Uterus (tissue), 4 donors: ENCODE measurements around the gene ZNF407. TPM values are rescaled to one million over a fixed set of nuclear protein-coding genes. Genes with fewer than 3 reads are reported as not detected.

Experiments
- DNase-seq, 2 donors: peaks; one replicate each; pipeline ENCODE4 v3.0.0-alpha.2; 2019 to 2020
- H3K27ac ChIP-seq, 2 donors: fragments of 200-600 bp; sonication (generic); 1 replicate in 1 of 2; 2 replicates in 1 of 2; pipeline ENCODE4 v1.5.1; 2016 to 2018
- H3K27me3 ChIP-seq, 2 donors: fragments of 200-600 bp; sonication (generic); one replicate each; pipeline ENCODE4 v1.5.1; 2018 to 2019; ENCODE audit warnings: control low read depth in 1 of 2
- H3K36me3 ChIP-seq, 2 donors: fragments of 200-600 bp; sonication (generic); one replicate each; pipeline ENCODE4 v1.5.1; 2019; ENCODE audit warnings: control low read depth in 1 of 2
- H3K4me1 ChIP-seq, 2 donors: fragments of 200-600 bp; sonication (generic); one replicate each; pipeline ENCODE4 v1.5.1; 2018 to 2019; ENCODE audit warnings: control low read depth in 1 of 2
- H3K4me3 ChIP-seq, 2 donors: fragments of 200-600 bp; sonication (generic); 1 replicate in 1 of 2; 2 replicates in 1 of 2; pipeline ENCODE4 v1.5.1; 2018 to 2019; ENCODE audit warnings: mild to moderate bottlenecking in 1 of 2
- H3K9me3 ChIP-seq, 2 donors: fragments of 200-600 bp; sonication (generic); one replicate each; pipeline ENCODE4 v1.5.1; 2019; ENCODE audit warnings: control low read depth in 1 of 2
- POLR2A ChIP-seq, 2 donors: fragments of 450-650 bp; IDR thresholded peaks; one replicate each; pipeline ENCODE4 v1.6.1; 2016; ENCODE audit warnings: antibody characterized with exemption in 2 of 2, mild to moderate bottlenecking in 1 of 2, moderate library complexity in 1 of 2
- intact Hi-C: fragments of 100-400 bp; cut with DNase I; formaldehyde crosslinking; loops from one replicate; pipeline ENCODE4 v1.15.1; 2023; ENCODE audit warnings: low total_unique reads
- total RNA-seq, 4 donors: library from RNA; depleted of rRNA in 3 of 4; stranded (reverse); fragments of >200 nt in 3 of 4; gene quantifications; one replicate each; pipeline versions ENCODE4 v1.1.0 to v1.2.4, GENCODE V29; 2014 to 2023
- TF ChIP-seq, protein P1 (sequence below), 4 experiments: fragments of 200-600 bp in 2 of 4; fragments of 450-650 bp in 2 of 4; sonication (generic) in 2 of 4; IDR thresholded peaks; one replicate each; pipeline ENCODE4 v1.5.1; 2016 to 2019; ENCODE audit warnings: antibody characterized with exemption in 4 of 4, mild to moderate bottlenecking in 2 of 4, moderate library complexity in 1 of 4
- donor health status: DM: yes; HTN: yes; CAD: no.

Gene ZNF407
- total RNA-seq, 4 donors from 2014 or later = 10.6 to 38.9 (median 23.7) TPM

DNA sequence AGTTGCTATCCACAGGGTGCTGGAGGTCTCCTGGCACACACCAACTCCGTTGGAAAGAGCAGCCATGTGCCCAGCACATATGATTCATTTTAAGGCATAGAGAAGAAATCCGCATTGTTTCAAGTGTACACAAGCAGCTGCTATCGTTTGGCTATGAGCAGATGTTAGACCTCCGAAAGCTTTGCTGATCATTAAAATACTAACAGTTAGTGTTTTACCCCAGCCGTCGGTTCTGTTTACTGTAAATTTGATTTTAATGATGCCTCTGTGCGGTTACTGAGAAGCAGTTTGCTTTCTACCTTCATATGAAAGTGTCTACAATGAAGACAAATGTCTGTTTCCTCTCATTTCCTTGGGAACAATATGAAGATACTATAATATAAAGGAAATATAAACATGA, 456.4 kb downstream of the ZNF407 start:
- TF ChIP-seq POLR2A (IDR thresholded peaks at IDR 0.05) = no peak
- TF ChIP-seq, protein P1, sequence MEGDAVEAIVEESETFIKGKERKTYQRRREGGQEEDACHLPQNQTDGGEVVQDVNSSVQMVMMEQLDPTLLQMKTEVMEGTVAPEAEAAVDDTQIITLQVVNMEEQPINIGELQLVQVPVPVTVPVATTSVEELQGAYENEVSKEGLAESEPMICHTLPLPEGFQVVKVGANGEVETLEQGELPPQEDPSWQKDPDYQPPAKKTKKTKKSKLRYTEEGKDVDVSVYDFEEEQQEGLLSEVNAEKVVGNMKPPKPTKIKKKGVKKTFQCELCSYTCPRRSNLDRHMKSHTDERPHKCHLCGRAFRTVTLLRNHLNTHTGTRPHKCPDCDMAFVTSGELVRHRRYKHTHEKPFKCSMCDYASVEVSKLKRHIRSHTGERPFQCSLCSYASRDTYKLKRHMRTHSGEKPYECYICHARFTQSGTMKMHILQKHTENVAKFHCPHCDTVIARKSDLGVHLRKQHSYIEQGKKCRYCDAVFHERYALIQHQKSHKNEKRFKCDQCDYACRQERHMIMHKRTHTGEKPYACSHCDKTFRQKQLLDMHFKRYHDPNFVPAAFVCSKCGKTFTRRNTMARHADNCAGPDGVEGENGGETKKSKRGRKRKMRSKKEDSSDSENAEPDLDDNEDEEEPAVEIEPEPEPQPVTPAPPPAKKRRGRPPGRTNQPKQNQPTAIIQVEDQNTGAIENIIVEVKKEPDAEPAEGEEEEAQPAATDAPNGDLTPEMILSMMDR (IDR thresholded peaks at IDR 0.05) = no peak
- H3K27me3 ChIP-seq = no peaks in the 10 kb centered on the region
- no peak overlapping the region for H3K27ac ChIP-seq
- no peaks in the 10 kb centered on the region for H3K36me3 ChIP-seq
- no peak for DNase-seq
- no peaks in the 10 kb centered on the region for H3K4me1 ChIP-seq
- H3K9me3 ChIP-seq = no peaks in the 10 kb centered on the region
- H3K4me3 ChIP-seq = no peak overlapping the region
- intact Hi-C loops = no loop called here

DNA sequence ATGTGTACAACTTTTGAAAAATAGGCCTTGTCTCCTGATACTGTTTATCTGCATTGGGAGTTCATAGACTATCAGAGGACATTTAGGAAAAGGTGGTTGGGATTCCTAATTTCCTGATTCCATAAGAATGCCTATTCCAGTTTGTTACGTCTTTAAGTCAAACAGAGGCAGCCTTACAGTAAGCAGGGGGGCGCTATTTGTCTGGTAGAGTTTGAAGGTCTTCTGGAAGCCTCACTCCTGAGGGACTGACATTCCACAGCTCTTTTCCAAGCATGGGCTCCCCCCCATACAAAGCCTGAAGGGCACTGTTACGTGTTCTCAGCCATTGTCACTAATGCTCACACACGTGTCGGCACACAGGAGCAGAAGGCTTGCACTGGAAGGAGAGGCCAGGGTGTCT, 456.9 kb downstream of the ZNF407 start:
- DNase-seq = no peak
- TF ChIP-seq, protein P1 (IDR thresholded peaks at IDR 0.05) = no peak
- TF ChIP-seq POLR2A (IDR thresholded peaks at IDR 0.05) = no peak
- Histone ChIP-seq H3K27ac (no peak overlapping the region), H3K27me3 (no peaks in the 10 kb centered on the region), H3K36me3 (no peaks in the 10 kb centered on the region), H3K9me3 (no peaks in the 10 kb centered on the region), H3K4me1 (no peaks in the 10 kb centered on the region), H3K4me3 (no peak overlapping the region)
- intact Hi-C loops = no loop called here

DNA sequence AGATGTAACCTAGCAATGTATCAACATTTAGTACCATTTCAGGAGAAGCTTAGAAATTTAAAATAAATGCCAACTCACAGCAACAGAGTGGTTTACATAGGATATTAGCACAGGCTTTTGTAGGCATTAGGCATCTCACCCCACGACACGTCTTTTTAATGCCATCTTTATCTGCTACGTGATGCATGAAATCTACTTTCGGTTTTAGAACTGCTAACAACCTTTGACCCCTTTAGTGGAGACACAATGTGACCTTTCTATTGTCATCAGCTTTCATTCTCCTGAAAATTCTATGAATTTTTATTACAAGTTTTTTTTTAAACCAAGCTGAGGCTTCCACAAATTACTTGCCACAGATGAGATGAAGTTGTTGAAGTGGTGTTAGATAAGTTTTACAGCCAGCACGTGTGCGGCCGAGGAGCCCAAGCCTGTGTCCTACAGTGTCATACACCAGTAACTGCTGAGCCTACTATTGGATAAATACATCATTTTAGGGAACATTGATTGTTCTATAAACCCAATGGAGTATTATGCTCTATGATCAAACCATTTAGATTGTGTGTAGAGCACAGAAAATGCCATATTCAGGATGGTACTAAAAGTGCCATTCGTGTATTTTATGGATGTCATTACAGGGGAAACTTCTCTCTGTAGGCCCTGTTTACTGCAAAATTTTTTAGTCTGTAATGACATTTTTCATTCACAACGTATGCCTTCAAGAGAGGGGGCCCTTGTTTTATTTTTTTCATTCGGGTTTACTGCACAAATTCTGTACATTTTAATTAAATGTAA, 459.7 kb downstream of the ZNF407 start:
- Histone ChIP-seq H3K4me1 (no peaks in the 10 kb centered on the region), H3K27ac (no peak overlapping the region), H3K27me3 (no peaks in the 10 kb centered on the region), H3K9me3 (no peaks in the 10 kb centered on the region), H3K4me3 (no peak overlapping the region), H3K36me3 (no peaks in the 10 kb centered on the region)
- TF ChIP-seq POLR2A (IDR thresholded peaks at IDR 0.05) = no peak
- TF ChIP-seq, protein P1 (IDR thresholded peaks at IDR 0.05) = no peak
- intact Hi-C loops = no loop called here
- DNase-seq = no peak

DNA sequence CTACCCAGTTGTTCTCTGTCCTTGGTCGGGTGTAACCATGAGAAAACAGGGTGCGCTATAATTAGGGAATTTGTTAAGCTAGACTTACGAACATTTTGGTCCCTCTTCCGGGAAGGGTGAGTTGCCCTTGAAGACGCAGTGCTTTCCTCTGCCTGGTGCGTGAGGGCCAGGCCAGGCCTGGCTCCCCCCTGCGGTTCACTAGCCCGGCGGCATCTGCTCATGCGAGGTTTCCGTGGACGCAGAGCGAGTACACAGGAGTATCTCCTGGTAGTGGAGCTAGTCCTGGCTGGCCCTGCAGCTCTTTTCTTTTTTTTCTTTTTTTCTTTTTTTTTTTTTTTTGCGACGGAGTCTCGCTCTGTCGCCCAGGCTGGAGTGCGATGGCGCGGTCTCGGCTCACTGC, 462.5 kb downstream of the ZNF407 start:
- intact Hi-C loops = no loop called here
- Histone ChIP-seq H3K27me3 (no peaks in the 10 kb centered on the region), H3K4me3 (no peak overlapping the region), H3K9me3 (no peaks in the 10 kb centered on the region), H3K36me3 (no peaks in the 10 kb centered on the region), H3K27ac (no peak overlapping the region), H3K4me1 (no peaks in the 10 kb centered on the region)
- TF ChIP-seq POLR2A (IDR thresholded peaks at IDR 0.05) = no peak
- TF ChIP-seq, protein P1 (IDR thresholded peaks at IDR 0.05) = no peak
- DNase-seq = no peak

DNA sequence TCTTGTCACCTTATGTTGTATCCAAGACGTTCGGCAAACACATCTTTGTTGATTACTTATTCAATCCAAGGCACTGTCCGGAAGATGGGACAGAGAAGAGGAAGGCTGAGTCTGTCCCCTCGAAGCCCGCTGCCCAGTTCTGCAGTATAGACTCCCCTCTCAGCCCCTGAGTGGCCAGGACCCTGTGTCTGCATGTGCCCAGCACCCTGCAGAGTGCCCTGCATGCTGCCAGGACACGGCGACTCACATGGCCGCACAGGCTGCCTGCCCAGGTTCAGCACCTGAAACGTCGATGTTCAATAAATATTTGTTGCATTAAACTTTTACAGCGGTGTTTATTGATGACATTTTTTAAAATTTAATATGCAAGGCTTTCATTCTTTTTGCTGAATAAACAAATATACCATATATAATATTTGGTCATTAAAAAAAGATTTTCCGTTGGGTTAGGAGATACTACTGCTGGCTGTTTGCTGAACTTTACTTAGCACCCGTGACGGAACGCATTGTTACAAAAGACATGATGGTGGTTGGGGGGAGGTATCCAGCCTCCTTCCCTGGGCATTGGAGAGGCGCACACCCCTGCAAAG, 464.7 kb downstream of the ZNF407 start:
- no peak for DNase-seq
- Histone ChIP-seq H3K4me3 (no peak overlapping the region), H3K36me3 (no peaks in the 10 kb centered on the region), H3K9me3 (no peaks in the 10 kb centered on the region), H3K27me3 (no peaks in the 10 kb centered on the region), H3K27ac (no peak overlapping the region), H3K4me1 (no peaks in the 10 kb centered on the region)
- intact Hi-C loops = no loop called here
- TF ChIP-seq, protein P1 (IDR thresholded peaks at IDR 0.05) = no peak
- no peak for TF ChIP-seq POLR2A (IDR thresholded peaks at IDR 0.05)
